ENCODE data around the gene PIAS3. TPM values are rescaled to one million over a fixed set of nuclear protein-coding genes. Genes with fewer than 3 reads are reported as not detected.

Gene PIAS3
- total RNA-seq: 10 to 100 TPM; 40.1 to 53.3 (median 51.0) TPM
- total RNA-seq (2013): 15.8 TPM

DNA sequence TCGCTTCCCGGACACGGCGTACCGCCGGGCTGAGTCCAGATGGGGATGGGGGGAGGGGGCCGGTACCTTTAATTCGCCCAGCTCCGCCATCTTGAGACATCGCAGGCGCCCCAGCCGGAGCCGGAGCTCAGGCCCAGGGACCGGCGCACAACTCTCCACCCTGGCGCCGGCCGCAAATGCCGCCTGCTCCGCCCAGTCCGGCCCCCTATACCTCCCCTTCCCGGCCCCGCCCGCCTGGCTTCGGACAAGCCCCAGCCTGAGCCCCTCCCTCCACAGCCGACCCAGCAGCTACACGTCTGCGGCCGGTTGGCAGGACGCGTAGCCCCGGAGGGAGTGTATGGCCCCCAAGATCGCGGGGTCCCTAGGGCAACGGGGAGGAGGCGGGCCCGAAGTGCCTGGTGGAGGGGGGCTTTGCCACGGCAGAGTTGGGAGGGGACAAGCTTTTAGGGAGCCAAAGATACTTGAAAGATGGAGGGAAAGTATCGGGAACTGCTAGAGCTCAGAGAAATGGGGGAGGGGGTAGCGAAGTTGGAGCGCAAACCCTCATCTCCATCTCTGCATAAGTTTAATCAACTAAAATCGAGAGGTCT is at the start of gene PIAS3:
TSS of gene PIAS3 (minus strand) at position 181 of the 590 bp plus-strand sequence. CDS start at position 90, 91 bp downstream.
- H3K36me3 Mint-ChIP-seq: peaks cover 8% of the 10 kb centered on the region
- Histone ChIP-seq H3K27me3 (ENCODE audit: control insufficient read depth, insufficient read depth, low read length) (no peaks in the 10 kb centered on the region), H3K4me1 (ENCODE audit: control insufficient read depth, insufficient read depth, low read length) (peaks cover 18% of the 10 kb centered on the region), H3K9me3 (ENCODE audit: control insufficient read depth, insufficient read depth, low read length) (no peaks in the 10 kb centered on the region), H3K4me3 (ENCODE audit: low read length) (peak within 1 kb of the TSS; percentile 94), H3K36me3 (ENCODE audit: control insufficient read depth, insufficient read depth, low read length) (peaks cover 20% of the 10 kb centered on the region), H3K27ac (ENCODE audit: low read length) (peak within 1 kb of the TSS; percentile 74)
- TF ChIP-seq, protein P1, sequence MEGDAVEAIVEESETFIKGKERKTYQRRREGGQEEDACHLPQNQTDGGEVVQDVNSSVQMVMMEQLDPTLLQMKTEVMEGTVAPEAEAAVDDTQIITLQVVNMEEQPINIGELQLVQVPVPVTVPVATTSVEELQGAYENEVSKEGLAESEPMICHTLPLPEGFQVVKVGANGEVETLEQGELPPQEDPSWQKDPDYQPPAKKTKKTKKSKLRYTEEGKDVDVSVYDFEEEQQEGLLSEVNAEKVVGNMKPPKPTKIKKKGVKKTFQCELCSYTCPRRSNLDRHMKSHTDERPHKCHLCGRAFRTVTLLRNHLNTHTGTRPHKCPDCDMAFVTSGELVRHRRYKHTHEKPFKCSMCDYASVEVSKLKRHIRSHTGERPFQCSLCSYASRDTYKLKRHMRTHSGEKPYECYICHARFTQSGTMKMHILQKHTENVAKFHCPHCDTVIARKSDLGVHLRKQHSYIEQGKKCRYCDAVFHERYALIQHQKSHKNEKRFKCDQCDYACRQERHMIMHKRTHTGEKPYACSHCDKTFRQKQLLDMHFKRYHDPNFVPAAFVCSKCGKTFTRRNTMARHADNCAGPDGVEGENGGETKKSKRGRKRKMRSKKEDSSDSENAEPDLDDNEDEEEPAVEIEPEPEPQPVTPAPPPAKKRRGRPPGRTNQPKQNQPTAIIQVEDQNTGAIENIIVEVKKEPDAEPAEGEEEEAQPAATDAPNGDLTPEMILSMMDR (IDR thresholded peaks at IDR 0.05): no peak
- 0% methylated on average over 41 of the region's 42 CpGs for WGBS (ENCODE audit: insufficient coverage)
- DNase-seq: peak; percentile 80 to 88
- no peaks in the 10 kb centered on the region for H3K27me3 Mint-ChIP-seq (ENCODE audit: low read depth in 2 of 2)
- peaks cover 11 to 36% of the 10 kb centered on the region in 2 donors for H3K4me1 Mint-ChIP-seq
- no peaks in the 10 kb centered on the region for H3K9me3 Mint-ChIP-seq
- peak; percentile 85 to 93 (median 89) for ATAC-seq
- intact Hi-C loops (cut with micrococcal nuclease): loop anchor here (2.0 to 5.0 kb wide), 2 partner anchors 60 to 178 kb away; partner anchors contain the start of gene PEX11B
- peak within 1 kb of the TSS; percentile 79 to 96 for H3K27ac Mint-ChIP-seq
- H3K4me3 Mint-ChIP-seq: peak within 1 kb of the TSS; percentile 94

DNA sequence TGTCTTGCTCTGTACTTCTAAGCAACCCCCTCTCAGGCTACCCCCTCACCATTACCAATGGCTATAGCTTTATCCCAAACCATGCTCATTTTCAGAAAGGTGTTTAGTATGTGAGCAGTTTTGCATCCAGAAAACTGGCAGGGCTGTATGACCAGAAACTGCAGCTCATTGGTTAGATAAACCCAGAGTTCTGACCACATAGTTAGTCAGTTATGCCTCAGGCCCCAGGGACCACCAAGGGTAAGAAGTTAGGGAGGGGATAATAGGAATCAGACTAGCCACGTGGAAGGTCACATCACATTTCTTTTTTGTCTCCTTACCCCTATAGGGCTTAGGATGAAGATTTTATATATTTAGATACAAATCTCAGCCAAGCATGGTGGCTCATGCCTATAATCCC is 49.8 kb upstream of the PIAS3 start:
- intact Hi-C loops (cut with micrococcal nuclease): no loop called here
- H3K9me3 Mint-ChIP-seq: no peaks in the 10 kb centered on the region
- no CpG with 5 or more reads among the region's 1 CpG for whole genome bisulfite sequencing (ENCODE audit: insufficient coverage)

DNA sequence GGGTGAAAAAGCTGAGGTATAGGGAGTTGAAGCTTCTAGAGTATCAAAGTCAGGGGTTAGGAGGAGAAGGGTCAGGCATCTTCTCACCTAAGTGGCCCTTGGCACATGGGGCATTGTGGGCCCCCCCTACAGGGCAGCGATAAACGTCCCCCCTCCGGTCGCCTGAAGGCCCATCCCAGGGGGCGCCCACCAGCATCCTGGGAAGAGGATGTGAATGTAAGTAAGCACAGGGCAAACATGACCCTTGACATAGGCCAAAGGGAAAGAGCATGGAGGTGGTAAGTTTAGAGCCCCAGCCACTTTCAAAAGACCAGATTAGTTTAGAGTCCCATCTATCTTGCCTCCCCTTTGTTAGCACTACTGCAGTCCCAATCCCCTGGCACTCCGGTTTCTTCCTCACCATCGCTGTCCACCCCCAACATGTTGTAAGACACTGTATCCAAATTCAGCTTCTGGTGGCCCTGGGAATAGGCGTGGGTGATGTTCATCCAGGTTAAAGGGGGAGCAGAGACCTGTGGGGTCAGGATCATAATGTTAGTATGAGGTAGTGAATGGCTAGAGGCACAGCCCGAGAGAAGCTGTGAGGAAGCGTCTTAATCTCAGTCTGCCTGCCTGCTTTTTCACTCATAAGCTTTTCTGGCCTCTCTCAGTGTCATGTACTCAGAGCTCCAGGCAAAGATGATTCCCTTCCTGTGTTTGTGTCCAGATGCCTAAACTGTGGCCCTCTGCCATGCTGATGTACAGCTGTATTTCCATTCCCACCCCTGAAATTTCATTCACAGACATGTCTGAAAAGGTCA is 48.3 kb upstream of the PIAS3 start:
- peaks cover 3% of the 10 kb centered on the region for H3K4me1 ChIP-seq (ENCODE audit: control insufficient read depth, insufficient read depth, low read length)
- Mint-ChIP-seq H3K27me3 (ENCODE audit: low read depth in 2 of 2) (no peaks in the 10 kb centered on the region), H3K36me3 (no peaks in the 10 kb centered on the region), H3K4me1 (peaks cover 0 to 5% of the 10 kb centered on the region in 2 donors), H3K27ac (no peak overlapping the region), H3K9me3 (no peaks in the 10 kb centered on the region), H3K4me3 (no peak overlapping the region)
- peaks cover 16% of the 10 kb centered on the region for H3K36me3 ChIP-seq (ENCODE audit: control insufficient read depth, insufficient read depth, low read length)
- TF ChIP-seq, protein P1 (IDR thresholded peaks at IDR 0.05): no peak
- no peak overlapping the region for H3K27ac ChIP-seq (ENCODE audit: low read length)
- intact Hi-C loops (cut with micrococcal nuclease): no loop called here
- ATAC-seq (no peak), DNase-seq (no peak)
- no peaks in the 10 kb centered on the region for H3K9me3 ChIP-seq (ENCODE audit: control insufficient read depth, insufficient read depth, low read length)
- no peaks in the 10 kb centered on the region for H3K27me3 ChIP-seq (ENCODE audit: control insufficient read depth, insufficient read depth, low read length)
- H3K4me3 ChIP-seq (ENCODE audit: low read length): no peak overlapping the region
- 90% methylated on average over 10 of the region's 10 CpGs for WGBS (ENCODE audit: insufficient coverage)

More for the DNA sequence above, 49.8 kb upstream of the PIAS3 start:
- DNase-seq (no peak), ATAC-seq (no peak)
- Mint-ChIP-seq H3K27me3 (ENCODE audit: low read depth in 2 of 2) (no peaks in the 10 kb centered on the region), H3K4me1 (peaks cover 2 to 6% of the 10 kb centered on the region in 2 donors), H3K27ac (no peak overlapping the region), H3K4me3 (no peak overlapping the region), H3K36me3 (peaks cover 7% of the 10 kb centered on the region)
- Histone ChIP-seq H3K9me3 (ENCODE audit: control insufficient read depth, insufficient read depth, low read length) (no peaks in the 10 kb centered on the region), H3K27me3 (ENCODE audit: control insufficient read depth, insufficient read depth, low read length) (no peaks in the 10 kb centered on the region), H3K4me1 (ENCODE audit: control insufficient read depth, insufficient read depth, low read length) (peaks cover 3% of the 10 kb centered on the region), H3K4me3 (ENCODE audit: low read length) (no peak overlapping the region), H3K36me3 (ENCODE audit: control insufficient read depth, insufficient read depth, low read length) (peaks cover 22% of the 10 kb centered on the region), H3K27ac (ENCODE audit: low read length) (no peak overlapping the region)
- TF ChIP-seq, protein P1 (IDR thresholded peaks at IDR 0.05): no peak
